ENCODE measurements around the gene RAD51C. TPM values are rescaled to one million over a fixed set of nuclear protein-coding genes. Genes with fewer than 3 reads are reported as not detected.
"Not testable (repeated sequence)": the region's sequence is repeated elsewhere in the genome, so short reads cannot be mapped to it uniquely, and the experiment has no call there.

RAD51C gene
- total RNA-seq, 1 experiment from 2014 or later = 15.2 TPM

GRCh38 chr17:58778482-58778881 lies 86.1 kb downstream of the RAD51C start:
- H3K27ac Mint-ChIP-seq; H3K27me3 Mint-ChIP-seq (ENCODE audit: low read depth); DNase-seq (ENCODE audit: low spot score); H3K9me3 Mint-ChIP-seq; H3K4me1 Mint-ChIP-seq; ATAC-seq; CTCF ChIA-PET; POLR2A ChIA-PET; H3K4me3 Mint-ChIP-seq; H3K36me3 Mint-ChIP-seq: not testable (repeated sequence)

- no peaks in the 10 kb centered on the region for H3K9me3 Mint-ChIP-seq
- ChIA-PET CTCF (interaction anchor here (0.7 kb wide), 1 partner anchor 113 kb away, joined by 3 read pairs; no protein-coding TSS in a partner anchor), POLR2A (no interaction called here)
- no peak overlapping the region for H3K4me3 Mint-ChIP-seq
- H3K27ac Mint-ChIP-seq = no peak overlapping the region
- no peaks in the 10 kb centered on the region for H3K36me3 Mint-ChIP-seq
- no peaks in the 10 kb centered on the region for H3K4me1 Mint-ChIP-seq
- TF ChIP-seq CBFB (CRISPR knock-in tag; IDR thresholded peaks at IDR 0.05; ENCODE audit: low read depth) = no peak
- TF ChIP-seq ZNF416 (CRISPR knock-in tag; IDR thresholded peaks at IDR 0.05) = no peak
- no peak for TF ChIP-seq STAT6 (CRISPR knock-in tag; conservative IDR thresholded peaks at IDR 0.05; ENCODE audit: low read depth)
- no peak for TF ChIP-seq ZNF121 (CRISPR knock-in tag; IDR thresholded peaks at IDR 0.05)
- no peak for TF ChIP-seq ATF3 (CRISPR knock-in tag; conservative IDR thresholded peaks at IDR 0.05)
- no peak for TF ChIP-seq RORB (CRISPR knock-in tag; IDR thresholded peaks at IDR 0.05)
- TF ChIP-seq NR1H2 (CRISPR knock-in tag; IDR thresholded peaks at IDR 0.05) = no peak
- no peak for TF ChIP-seq FOXK1 (CRISPR knock-in tag; IDR thresholded peaks at IDR 0.05)
- no peak for TF ChIP-seq GRHL2 (CRISPR knock-in tag; IDR thresholded peaks at IDR 0.05; ENCODE audit: insufficient replicate concordance, severe bottlenecking)
- TF ChIP-seq ZNF396 (CRISPR knock-in tag; IDR thresholded peaks at IDR 0.05; ENCODE audit: borderline replicate concordance) = no peak
- TF ChIP-seq FOXJ3 (CRISPR knock-in tag; IDR thresholded peaks at IDR 0.05; ENCODE audit: borderline replicate concordance) = no peak
- no peak for TF ChIP-seq MAX (CRISPR knock-in tag; IDR thresholded peaks at IDR 0.05)
- TF ChIP-seq CREB1 (CRISPR knock-in tag; IDR thresholded peaks at IDR 0.05) = no peak
- TF ChIP-seq ZBTB43 (CRISPR knock-in tag; IDR thresholded peaks at IDR 0.05) = no peak
- TF ChIP-seq ARID4B (CRISPR knock-in tag; IDR thresholded peaks at IDR 0.05; ENCODE audit: borderline replicate concordance) = no peak
- TF ChIP-seq TCF7 (CRISPR knock-in tag; IDR thresholded peaks at IDR 0.05; ENCODE audit: low read depth) = no peak
- no peak for TF ChIP-seq USF1 (CRISPR knock-in tag; IDR thresholded peaks at IDR 0.05)
- TF ChIP-seq HMGA2 (CRISPR knock-in tag; IDR thresholded peaks at IDR 0.05) = no peak
- no peak for TF ChIP-seq PREB (CRISPR knock-in tag; IDR thresholded peaks at IDR 0.05; ENCODE audit: borderline replicate concordance)
- ATAC-seq = no peak
- no peak for DNase-seq (ENCODE audit: low spot score)
- H3K27me3 Mint-ChIP-seq (ENCODE audit: low read depth) = no peaks in the 10 kb centered on the region
Measured at GRCh38 chr17:58779446-58779845, 87.0 kb downstream of the RAD51C start.
